Activated CD4-positive, alpha-beta memory T cell treated with anti-CD3 and anti-CD28 coated beads for 36 hours (primary cell): ENCODE measurements around the gene SPDYA. TPM values are rescaled to one million over a fixed set of nuclear protein-coding genes. Genes with fewer than 3 reads are reported as not detected.
"Not testable (repeated sequence)": the region's sequence is repeated elsewhere in the genome, so short reads cannot be mapped to it uniquely, and the experiment has no call there.

Experiments used
- CTCF ChIA-PET: fragments of 350-600 bp; sonication (Branson Sonifier 250); formaldehyde crosslinking; loops from one replicate; lab custom pipeline; 2021; ENCODE audit warnings: antibody characterized with exemption, inconsistent platforms; lab: Charles Lee
- POLR2A ChIA-PET: fragments of 350-600 bp; sonication (Branson Sonifier 250); formaldehyde crosslinking; loops from one replicate; lab custom pipeline; 2021; ENCODE audit warnings: antibody characterized with exemption; lab: Charles Lee
- DNase-seq: peaks from one replicate; pipeline ENCODE4 v3.0.0-alpha.2; 2020
- H3K27ac Mint-ChIP-seq: one replicate; pipeline ENCODE4 v1.8.0; 2021; ENCODE audit warnings: mixed read lengths
- H3K27me3 Mint-ChIP-seq: one replicate; pipeline ENCODE4 v1.8.0; 2021; ENCODE audit warnings: mixed read lengths
- H3K36me3 Mint-ChIP-seq: one replicate; pipeline ENCODE4 v1.8.0; 2021; ENCODE audit warnings: mixed read lengths
- H3K4me1 Mint-ChIP-seq: one replicate; pipeline ENCODE4 v1.8.0; 2021; ENCODE audit warnings: low read depth, mixed read lengths
- H3K4me3 Mint-ChIP-seq: one replicate; pipeline ENCODE4 v1.8.0; 2021; ENCODE audit warnings: mild to moderate bottlenecking, mixed read lengths
- H3K9me3 Mint-ChIP-seq: one replicate; pipeline ENCODE4 v1.8.0; 2021; ENCODE audit warnings: mixed read lengths
- intact Hi-C: fragments of 100-400 bp; cut with micrococcal nuclease; formaldehyde crosslinking; loops from one replicate; pipeline ENCODE4 v1.15.1; 2023
- total RNA-seq, 2 experiments: library from RNA; stranded (reverse); gene quantifications; one replicate each; pipeline ENCODE4 v1.2.3, GENCODE V29; 2021

SPDYA gene
- total RNA-seq, 2 experiments from 2014 or later, result 0.92 to 1.1 TPM

- POLR2A ChIA-PET, result no interaction called here
- peaks cover 28% of the 10 kb centered on the region for H3K36me3 Mint-ChIP-seq
- CTCF ChIA-PET, result interaction anchor here (0.6 to 1.2 kb wide), 2 partner anchors 17 to 186 kb away, joined by 3 to 5 read pairs; no protein-coding TSS in a partner anchor
- intact Hi-C loops, result no loop called here
- H3K9me3 Mint-ChIP-seq, result no peaks in the 10 kb centered on the region
- peak overlapping the region; percentile 2 for H3K27ac Mint-ChIP-seq
- H3K4me3 Mint-ChIP-seq, result no peak overlapping the region
- peaks cover 27% of the 10 kb centered on the region for H3K4me1 Mint-ChIP-seq
- DNase-seq, result no peak
- H3K27me3 Mint-ChIP-seq, result no peaks in the 10 kb centered on the region
Measured at GRCh38 chr2:28780496-28780895, 30.1 kb upstream of the SPDYA start.

- intact Hi-C loops, result no loop called here
- Mint-ChIP-seq H3K27ac (no peak overlapping the region), H3K9me3 (no peaks in the 10 kb centered on the region), H3K4me3 (no peak overlapping the region), H3K36me3 (peaks cover 23% of the 10 kb centered on the region), H3K4me1 (peaks cover 16% of the 10 kb centered on the region), H3K27me3 (no peaks in the 10 kb centered on the region)
- ChIA-PET POLR2A (no interaction called here), CTCF (interaction anchor here (1.1 kb wide), 1 partner anchor 188 kb away, joined by 3 read pairs; no protein-coding TSS in a partner anchor)
- DNase-seq, result no peak
Measured at GRCh38 chr2:28782423-28782822, 28.2 kb upstream of the SPDYA start.

- H3K27me3 Mint-ChIP-seq, H3K4me1 Mint-ChIP-seq, intact Hi-C loops, DNase-seq, H3K9me3 Mint-ChIP-seq, H3K4me3 Mint-ChIP-seq, H3K27ac Mint-ChIP-seq: not testable (repeated sequence)
- ChIA-PET CTCF (interaction anchor here (1.0 to 3.2 kb wide), 2 partner anchors 9 to 190 kb away, joined by 4 to 16 read pairs; no protein-coding TSS in a partner anchor), POLR2A (interaction anchor here (0.7 kb wide), 1 partner anchor 184 kb away, joined by 3 read pairs; no protein-coding TSS in a partner anchor)
- peaks cover 30% of the 10 kb centered on the region for H3K36me3 Mint-ChIP-seq
Measured at GRCh38 chr2:28784570-28784969, 26.1 kb upstream of the SPDYA start.

- Mint-ChIP-seq H3K27ac (peak overlapping the region; percentile 38), H3K27me3 (no peaks in the 10 kb centered on the region), H3K4me1 (peaks cover 29% of the 10 kb centered on the region), H3K36me3 (peaks cover 59% of the 10 kb centered on the region), H3K4me3 (no peak overlapping the region), H3K9me3 (peaks cover 5% of the 10 kb centered on the region)
- POLR2A ChIA-PET, result no interaction called here
- CTCF ChIA-PET, result interaction anchor here (0.6 kb wide), 1 partner anchor 8 kb away, joined by 3 read pairs; no protein-coding TSS in a partner anchor
- intact Hi-C loops, result no loop called here
- no peak for DNase-seq
Measured at GRCh38 chr2:28796620-28797019, 14.0 kb upstream of the SPDYA start.

GRCh38 chr2:28801726-28802125 is 8.9 kb upstream of the SPDYA start:
- peaks cover 40% of the 10 kb centered on the region for H3K36me3 Mint-ChIP-seq
- ChIA-PET POLR2A (no interaction called here), CTCF (interaction anchor here (0.9 to 4.8 kb wide), 3 partner anchors 13 to 207 kb away, joined by 3 to 21 read pairs (median 4); no protein-coding TSS in a partner anchor)
- H3K9me3 Mint-ChIP-seq, result no peaks in the 10 kb centered on the region
- peaks cover 9% of the 10 kb centered on the region for H3K4me1 Mint-ChIP-seq
- no peak overlapping the region for H3K27ac Mint-ChIP-seq
- H3K4me3 Mint-ChIP-seq, result no peak overlapping the region
- intact Hi-C loops, result no loop called here
- no peaks in the 10 kb centered on the region for H3K27me3 Mint-ChIP-seq
- no peak for DNase-seq

GRCh38 chr2:28802975-28803429 is 7.6 kb upstream of the SPDYA start:
- CTCF ChIA-PET, result interaction anchor here (1.4 to 4.8 kb wide), 2 partner anchors 18 to 209 kb away, joined by 3 to 21 read pairs; no protein-coding TSS in a partner anchor
- no peak for DNase-seq
- Mint-ChIP-seq H3K27me3 (no peaks in the 10 kb centered on the region), H3K4me1 (no peaks in the 10 kb centered on the region), H3K9me3 (no peaks in the 10 kb centered on the region), H3K27ac (no peak overlapping the region), H3K4me3 (no peak overlapping the region), H3K36me3 (peaks cover 31% of the 10 kb centered on the region)
- intact Hi-C loops, result no loop called here
- POLR2A ChIA-PET, result no interaction called here

GRCh38 chr2:28809927-28810326 is 707 bp upstream of the SPDYA start:
- POLR2A ChIA-PET, result interaction anchor here (0.7 to 1.1 kb wide), 2 partner anchors 59 to 61 kb away, joined by 3 read pairs; partner anchors contain the start of gene PPP1CB
- Mint-ChIP-seq H3K36me3 (peaks cover 6% of the 10 kb centered on the region), H3K4me3 (peak overlapping the region; percentile 74), H3K9me3 (no peaks in the 10 kb centered on the region), H3K27me3 (peaks cover 2% of the 10 kb centered on the region), H3K4me1 (peaks cover 13% of the 10 kb centered on the region), H3K27ac (no peak overlapping the region)
- intact Hi-C loops, result loop anchor here (1.0 to 2.0 kb wide), 2 partner anchors 59 to 61 kb away; partner anchors contain the start of genes PPP1CB and TRMT61B
- no peak for DNase-seq
- CTCF ChIA-PET, result interaction anchor here (1.4 to 2.0 kb wide), 3 partner anchors 12 to 216 kb away, joined by 3 to 5 read pairs (median 5); partner anchors contain the start of gene PPP1CB

GRCh38 chr2:28818053-28818452 is 7.4 kb downstream of the SPDYA start:
- POLR2A ChIA-PET, result no interaction called here
- CTCF ChIA-PET, result no interaction called here
- H3K27ac Mint-ChIP-seq, result no peak overlapping the region

GRCh38 chr2:28821295-28821958 is 10.8 kb downstream of the SPDYA start:
- POLR2A ChIA-PET, result no interaction called here
- CTCF ChIA-PET, result interaction anchor here (0.6 to 2.8 kb wide), 17 partner anchors 10 to 379 kb away, joined by 3 to 16 read pairs (median 4); partner anchors contain the start of genes SPDYA and TRMT61B
- H3K4me3 Mint-ChIP-seq, result no peak overlapping the region

More at GRCh38 chr2:28818053-28818452, 7.4 kb downstream of the SPDYA start:
- Mint-ChIP-seq H3K4me3 (no peak overlapping the region), H3K36me3 (no peaks in the 10 kb centered on the region), H3K27me3 (no peaks in the 10 kb centered on the region), H3K9me3 (no peaks in the 10 kb centered on the region), H3K4me1 (peaks cover 6% of the 10 kb centered on the region)
- intact Hi-C loops, result no loop called here
- DNase-seq, result no peak

GRCh38 chr2:28822036-28822435 is 11.4 kb downstream of the SPDYA start:
- DNase-seq, result no peak
- Mint-ChIP-seq H3K27ac (no peak overlapping the region), H3K4me3 (no peak overlapping the region), H3K4me1 (peaks cover 6% of the 10 kb centered on the region), H3K27me3 (no peaks in the 10 kb centered on the region), H3K9me3 (no peaks in the 10 kb centered on the region), H3K36me3 (no peaks in the 10 kb centered on the region)
- ChIA-PET CTCF (interaction anchor here (0.6 to 1.2 kb wide), 3 partner anchors 13 to 193 kb away, joined by 3 to 5 read pairs (median 3); no protein-coding TSS in a partner anchor), POLR2A (no interaction called here)
- intact Hi-C loops, result loop anchor here (5.0 kb wide), 1 partner anchor 190 kb away; no protein-coding TSS in a partner anchor

More at GRCh38 chr2:28821295-28821958, 10.8 kb downstream of the SPDYA start:
- intact Hi-C loops, result loop anchor here (1.0 to 5.0 kb wide), 5 partner anchors 49 to 375 kb away; partner anchors contain the start of genes TRMT61B and WDR43
- no peak overlapping the region for H3K27ac Mint-ChIP-seq
- peak; percentile 62 for DNase-seq
- H3K9me3 Mint-ChIP-seq, result no peaks in the 10 kb centered on the region
- H3K36me3 Mint-ChIP-seq, result no peaks in the 10 kb centered on the region
- peaks cover 6% of the 10 kb centered on the region for H3K4me1 Mint-ChIP-seq
- no peaks in the 10 kb centered on the region for H3K27me3 Mint-ChIP-seq

- Mint-ChIP-seq H3K4me3 (no peak overlapping the region), H3K27me3 (no peaks in the 10 kb centered on the region), H3K9me3 (no peaks in the 10 kb centered on the region), H3K4me1 (peaks cover 8% of the 10 kb centered on the region), H3K27ac (no peak overlapping the region), H3K36me3 (no peaks in the 10 kb centered on the region)
- DNase-seq, result no peak
- CTCF ChIA-PET, result no interaction called here
- intact Hi-C loops, result loop anchor here (5.0 kb wide), 1 partner anchor 188 kb away; no protein-coding TSS in a partner anchor
- POLR2A ChIA-PET, result no interaction called here
Measured at GRCh38 chr2:28824207-28824606, 13.6 kb downstream of the SPDYA start.

GRCh38 chr2:28824870-28825269 is 14.2 kb downstream of the SPDYA start:
- DNase-seq, result no peak
- Mint-ChIP-seq H3K4me1 (peaks cover 8% of the 10 kb centered on the region), H3K4me3 (no peak overlapping the region), H3K36me3 (no peaks in the 10 kb centered on the region), H3K9me3 (no peaks in the 10 kb centered on the region), H3K27me3 (no peaks in the 10 kb centered on the region), H3K27ac (no peak overlapping the region)
- CTCF ChIA-PET, result interaction anchor here (0.6 kb wide), 1 partner anchor 20 kb away, joined by 3 read pairs; no protein-coding TSS in a partner anchor
- POLR2A ChIA-PET, result no interaction called here
- intact Hi-C loops, result loop anchor here (5.0 kb wide), 1 partner anchor 187 kb away; no protein-coding TSS in a partner anchor
